ENCODE data around the gene NINL. TPM values are rescaled to one million over a fixed set of nuclear protein-coding genes. Genes with fewer than 3 reads are reported as not detected.

Gene NINL
- total RNA-seq, 1 donor from 2014 or later: 1.8 TPM

- ChIA-PET POLR2A (interaction anchor here (0.6 kb wide), 1 partner anchor 74 kb away, joined by 6 read pairs; no protein-coding TSS in a partner anchor), CTCF (no interaction called here)
- DNase-seq (no peak), ATAC-seq (ENCODE audit: low read depth) (no peak)
- no peak overlapping the region for H3K27ac Mint-ChIP-seq
- TF ChIP-seq, protein P1, sequence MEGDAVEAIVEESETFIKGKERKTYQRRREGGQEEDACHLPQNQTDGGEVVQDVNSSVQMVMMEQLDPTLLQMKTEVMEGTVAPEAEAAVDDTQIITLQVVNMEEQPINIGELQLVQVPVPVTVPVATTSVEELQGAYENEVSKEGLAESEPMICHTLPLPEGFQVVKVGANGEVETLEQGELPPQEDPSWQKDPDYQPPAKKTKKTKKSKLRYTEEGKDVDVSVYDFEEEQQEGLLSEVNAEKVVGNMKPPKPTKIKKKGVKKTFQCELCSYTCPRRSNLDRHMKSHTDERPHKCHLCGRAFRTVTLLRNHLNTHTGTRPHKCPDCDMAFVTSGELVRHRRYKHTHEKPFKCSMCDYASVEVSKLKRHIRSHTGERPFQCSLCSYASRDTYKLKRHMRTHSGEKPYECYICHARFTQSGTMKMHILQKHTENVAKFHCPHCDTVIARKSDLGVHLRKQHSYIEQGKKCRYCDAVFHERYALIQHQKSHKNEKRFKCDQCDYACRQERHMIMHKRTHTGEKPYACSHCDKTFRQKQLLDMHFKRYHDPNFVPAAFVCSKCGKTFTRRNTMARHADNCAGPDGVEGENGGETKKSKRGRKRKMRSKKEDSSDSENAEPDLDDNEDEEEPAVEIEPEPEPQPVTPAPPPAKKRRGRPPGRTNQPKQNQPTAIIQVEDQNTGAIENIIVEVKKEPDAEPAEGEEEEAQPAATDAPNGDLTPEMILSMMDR (IDR thresholded peaks at IDR 0.05): no peak
- no peaks in the 10 kb centered on the region for H3K9me3 Mint-ChIP-seq
- no peak overlapping the region for H3K4me3 Mint-ChIP-seq
- H3K27me3 Mint-ChIP-seq: no peaks in the 10 kb centered on the region
- intact Hi-C loops (cut with micrococcal nuclease): no loop called here
- H3K36me3 Mint-ChIP-seq (ENCODE audit: low read depth): no peaks in the 10 kb centered on the region
- peaks cover 3% of the 10 kb centered on the region for H3K4me1 Mint-ChIP-seq
Observed at GRCh38 chr20:25464501-25465242, 120.7 kb downstream of the NINL start.

DNA sequence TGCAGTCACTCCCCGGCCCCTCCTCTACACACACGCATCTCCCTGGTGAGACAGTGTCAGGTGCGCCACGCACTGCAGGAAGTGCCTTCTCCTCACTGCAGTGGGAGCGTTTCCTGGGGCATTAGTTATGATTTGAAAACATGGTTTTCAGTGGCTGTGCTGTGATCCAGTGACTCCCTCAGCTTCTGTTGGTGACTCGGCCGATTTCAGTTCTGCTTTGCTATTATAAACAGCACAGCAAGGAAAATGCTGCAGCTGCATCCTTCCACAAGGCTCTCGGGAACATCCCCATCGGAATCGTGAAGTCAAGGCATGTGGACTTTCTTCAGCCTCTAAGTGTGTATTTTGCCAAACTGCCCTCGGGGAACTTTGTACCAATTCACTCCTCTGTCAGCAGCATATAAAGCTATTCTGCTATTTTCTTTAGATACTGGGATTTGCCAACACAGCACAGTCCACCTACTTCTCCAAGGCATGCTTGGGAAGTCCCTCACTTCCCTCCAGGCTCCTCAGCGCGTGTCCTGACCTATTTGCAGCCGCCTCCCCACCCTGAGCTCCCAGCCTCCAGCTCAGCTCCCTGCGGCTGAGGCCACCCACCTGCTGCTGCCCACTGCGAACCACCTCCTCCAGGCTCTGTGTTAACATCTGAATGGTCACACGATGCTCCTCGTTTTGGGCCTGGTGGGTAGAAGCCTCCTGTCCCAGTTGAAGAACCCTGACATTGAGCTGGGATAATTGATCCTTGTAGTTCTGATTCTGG, 123.4 kb downstream of the NINL start:
- Mint-ChIP-seq H3K9me3 (no peaks in the 10 kb centered on the region), H3K36me3 (ENCODE audit: low read depth) (no peaks in the 10 kb centered on the region), H3K4me3 (no peak overlapping the region), H3K27me3 (no peaks in the 10 kb centered on the region), H3K27ac (no peak overlapping the region), H3K4me1 (peaks cover 3% of the 10 kb centered on the region)
- ATAC-seq (ENCODE audit: low read depth) (no peak), DNase-seq (no peak)
- TF ChIP-seq, protein P1 (IDR thresholded peaks at IDR 0.05): no peak
- intact Hi-C loops (cut with micrococcal nuclease): no loop called here
- ChIA-PET POLR2A (no interaction called here), CTCF (no interaction called here)

DNA sequence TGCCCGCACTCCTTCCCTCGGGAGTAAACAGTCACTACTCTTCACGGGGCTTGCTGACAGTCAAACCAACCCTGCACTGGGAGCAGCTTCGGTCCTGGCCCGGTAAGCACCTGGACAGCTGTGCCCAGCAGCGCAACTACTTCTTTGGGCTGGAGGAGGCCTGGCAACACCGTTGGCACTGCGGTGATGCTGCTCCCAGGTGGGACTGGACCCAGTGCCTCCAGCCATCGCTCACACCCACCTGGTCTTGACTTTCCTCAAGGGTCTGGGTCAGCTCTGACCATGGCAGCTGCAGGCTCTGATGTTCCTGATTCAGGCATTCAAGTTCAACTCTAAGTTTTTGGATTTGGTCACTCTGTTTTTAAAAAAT, 124.1 kb downstream of the NINL start:
- Mint-ChIP-seq H3K9me3 (no peaks in the 10 kb centered on the region), H3K27ac (no peak overlapping the region), H3K36me3 (ENCODE audit: low read depth) (no peaks in the 10 kb centered on the region), H3K4me3 (no peak overlapping the region), H3K4me1 (peaks cover 3% of the 10 kb centered on the region), H3K27me3 (no peaks in the 10 kb centered on the region)
- ATAC-seq (ENCODE audit: low read depth): no peak
- ChIA-PET CTCF (no interaction called here), POLR2A (no interaction called here)
- no peak for DNase-seq
- intact Hi-C loops (cut with micrococcal nuclease): no loop called here
- TF ChIP-seq, protein P1 (IDR thresholded peaks at IDR 0.05): no peak

GRCh38 chr20:25460566-25461280, 124.6 kb downstream of the NINL start:
- CTCF ChIA-PET: no interaction called here

More at GRCh38 chr20:25460566-25461280, 124.6 kb downstream of the NINL start:
- no peak overlapping the region for H3K27ac Mint-ChIP-seq
- POLR2A ChIA-PET: no interaction called here
- peaks cover 3% of the 10 kb centered on the region for H3K4me1 Mint-ChIP-seq
- H3K9me3 Mint-ChIP-seq: no peaks in the 10 kb centered on the region
- TF ChIP-seq, protein P1 (IDR thresholded peaks at IDR 0.05): no peak
- no peaks in the 10 kb centered on the region for H3K36me3 Mint-ChIP-seq (ENCODE audit: low read depth)
- DNase-seq: no peak
- no peaks in the 10 kb centered on the region for H3K27me3 Mint-ChIP-seq
- no peak for ATAC-seq (ENCODE audit: low read depth)
- intact Hi-C loops (cut with micrococcal nuclease): no loop called here
- H3K4me3 Mint-ChIP-seq: no peak overlapping the region
